ENCODE data around the gene DSG4.

GRCh38 chr18:31446854-31447253 is 70.3 kb downstream of the DSG4 start:
- no peak for TF ChIP-seq FOXP2 (optimal IDR thresholded peaks at IDR 0.05; ENCODE audit: control extremely low read depth, extremely low read length, insufficient read depth)
- no peak for TF ChIP-seq EZH2 (IDR thresholded peaks at IDR 0.05)

All from SK-N-MC (cell line).